Lung (tissue), 12 donors: ENCODE results near the gene NDUFB6. TPM values are rescaled to one million over a fixed set of nuclear protein-coding genes. Genes with fewer than 3 reads are reported as not detected.

ENCODE experiments used
- ATAC-seq: fragments of 200-7000 bp; cut with Tn5 transposase; one replicate; pipeline ENCODE4 v1.9.1; 2020; ENCODE audit warnings: moderate number of reproducible peaks; ENCODE audit not compliant: insufficient read depth, low FRiP score
- DNase-seq, 3 donors: peaks; one replicate each; pipeline ENCODE4 v3.0.0-alpha.2; 2013 to 2017
- H3K27ac ChIP-seq, 2 donors: one replicate each; pipeline ENCODE4 v1.5.1; 2013; ENCODE audit warnings: mild to moderate bottlenecking in 2 of 2, moderate library complexity in 2 of 2, control low read depth in 1 of 2, inconsistent platforms in 1 of 2, low read depth in 1 of 2, low read length in 1 of 2
- H3K27me3 ChIP-seq, 3 donors: one replicate each; pipeline ENCODE4 v1.5.1; 2013; ENCODE audit warnings: low read length in 2 of 3; ENCODE audit not compliant: control insufficient read depth in 3 of 3, insufficient read depth in 3 of 3
- H3K36me3 ChIP-seq, 4 donors: one replicate each; pipeline ENCODE4 v1.5.1; 2013; ENCODE audit warnings: low read length in 4 of 4, mild to moderate bottlenecking in 1 of 4, moderate library complexity in 1 of 4; ENCODE audit not compliant: control insufficient read depth in 4 of 4, insufficient read depth in 4 of 4
- H3K4me1 ChIP-seq, 5 donors: one replicate each; pipeline ENCODE4 v1.5.1; 2013; ENCODE audit warnings: low read length in 5 of 5, mild to moderate bottlenecking in 2 of 5, moderate library complexity in 1 of 5; ENCODE audit not compliant: control insufficient read depth in 5 of 5, insufficient read depth in 5 of 5
- H3K4me3 ChIP-seq: one replicate; pipeline ENCODE4 v1.5.1; 2013; ENCODE audit warnings: mild to moderate bottlenecking, control low read depth, moderate library complexity
- H3K9ac ChIP-seq, 2 donors: one replicate each; pipeline ENCODE4 v1.5.1; 2013; ENCODE audit warnings: low read length in 2 of 2, control low read depth in 1 of 2; ENCODE audit not compliant: insufficient read depth in 1 of 2
- H3K9me3 ChIP-seq, 4 donors: one replicate each; pipeline ENCODE4 v1.5.1; 2013; ENCODE audit warnings: low read length in 3 of 4, mild to moderate bottlenecking in 1 of 4, moderate library complexity in 1 of 4; ENCODE audit not compliant: control insufficient read depth in 4 of 4, insufficient read depth in 3 of 4
- WGBS, 2 donors: extraction: QIAGEN DNeasy Blood & Tissue Kit; methylation state at CpG; one replicate each; pipeline ENCODE4 v1.1.7; 2013; 5-methylcytosine and 5-hydroxymethylcytosine counted together
- polyA plus RNA-seq, 2 donors: library from polyadenylated mRNA; stranded (reverse); fragments of 200-250 nt; gene quantifications; one replicate each; pipeline ENCODE4 v1.2.1, GENCODE V29; 2013
- total RNA-seq, 2 donors: library from RNA; depleted of rRNA in 1 of 2; stranded (reverse); fragments of >200 nt in 1 of 2; gene quantifications; one replicate each; pipeline ENCODE4 v1.2.1, GENCODE V29; 2014 to 2021
- TF ChIP-seq, protein P1 (sequence below): IDR thresholded peaks from 2 replicates; pipeline ENCODE4 v1.5.1; 2012; ENCODE audit warnings: mild to moderate bottlenecking; ENCODE audit errors: control extremely low read depth, extremely low read depth
- donor health status: control.
- donor health status: control.
- donor health status: Bipolar disorder and iron deficiency.
- donor health status: healthy.
- donor health status: DM: yes; HTN: yes; CAD: no.

Gene NDUFB6
- total and polyA plus RNA-seq, 4 donors, result 34.4 to 48.6 (median 42.2) TPM

DNA sequence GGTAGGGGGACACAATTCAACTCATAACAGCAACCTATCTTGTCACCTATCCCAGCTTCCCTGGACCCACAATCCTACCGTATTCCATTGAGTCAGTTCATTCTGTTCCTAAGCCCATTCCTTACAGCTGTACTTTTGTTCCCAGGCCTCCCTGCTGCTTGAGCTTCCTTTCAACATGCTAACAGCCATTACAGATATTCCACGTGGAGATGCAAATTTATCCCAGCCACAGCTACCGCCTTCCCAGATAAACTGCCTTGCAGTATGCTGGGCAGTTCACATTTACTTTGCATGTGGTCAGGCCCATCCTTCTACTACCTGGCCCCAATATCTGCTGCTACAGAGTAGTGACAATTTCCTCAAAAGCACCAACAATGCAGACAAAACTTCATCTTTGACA is 70.0 kb downstream of the NDUFB6 start:
- Histone ChIP-seq H3K4me3 (no peak overlapping the region), H3K9ac (no peak overlapping the region), H3K4me1 (no peaks in the 10 kb centered on the region), H3K9me3 (no peaks in the 10 kb centered on the region), H3K36me3 (peaks cover 0 to 6% (median 2%) of the 10 kb centered on the region in 4 donors), H3K27me3 (no peaks in the 10 kb centered on the region), H3K27ac (no peak overlapping the region)
- WGBS, 2 donors, result 93 to 98% methylated on average over 3 of the region's 3 CpGs
- TF ChIP-seq, protein P1, sequence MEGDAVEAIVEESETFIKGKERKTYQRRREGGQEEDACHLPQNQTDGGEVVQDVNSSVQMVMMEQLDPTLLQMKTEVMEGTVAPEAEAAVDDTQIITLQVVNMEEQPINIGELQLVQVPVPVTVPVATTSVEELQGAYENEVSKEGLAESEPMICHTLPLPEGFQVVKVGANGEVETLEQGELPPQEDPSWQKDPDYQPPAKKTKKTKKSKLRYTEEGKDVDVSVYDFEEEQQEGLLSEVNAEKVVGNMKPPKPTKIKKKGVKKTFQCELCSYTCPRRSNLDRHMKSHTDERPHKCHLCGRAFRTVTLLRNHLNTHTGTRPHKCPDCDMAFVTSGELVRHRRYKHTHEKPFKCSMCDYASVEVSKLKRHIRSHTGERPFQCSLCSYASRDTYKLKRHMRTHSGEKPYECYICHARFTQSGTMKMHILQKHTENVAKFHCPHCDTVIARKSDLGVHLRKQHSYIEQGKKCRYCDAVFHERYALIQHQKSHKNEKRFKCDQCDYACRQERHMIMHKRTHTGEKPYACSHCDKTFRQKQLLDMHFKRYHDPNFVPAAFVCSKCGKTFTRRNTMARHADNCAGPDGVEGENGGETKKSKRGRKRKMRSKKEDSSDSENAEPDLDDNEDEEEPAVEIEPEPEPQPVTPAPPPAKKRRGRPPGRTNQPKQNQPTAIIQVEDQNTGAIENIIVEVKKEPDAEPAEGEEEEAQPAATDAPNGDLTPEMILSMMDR, result no peak
- DNase-seq, result no peak
- ATAC-seq, result no peak

Other genes starting within 250 kb of the NDUFB6 start
- 10 to 100 TPM; 24.7 to 47.1 TPM for gene ACO1, start 188.5 kb downstream of the NDUFB6 start, total RNA-seq
- 10 to 100 TPM; 12.5 to 19.0 TPM for gene ACO1, start 188.5 kb downstream of the NDUFB6 start, polyA plus RNA-seq
- gene RIGI, start 47.0 kb downstream of the NDUFB6 start, total RNA-seq, result 10 to 100 TPM in 1 of 2 donors, 1 to 10 TPM in 1; 8.5 to 17.9 TPM
- gene RIGI, start 47.0 kb downstream of the NDUFB6 start, polyA plus RNA-seq, result 1 to 10 TPM; 4.8 to 9.2 TPM
- gene SMIM27, start 20.8 kb downstream of the NDUFB6 start, total RNA-seq, result 10 to 100 TPM in 1 of 2 donors, 1 to 10 TPM in 1; 7.7 to 12.1 TPM
- 10 to 100 TPM in 1 of 2 donors, 1 to 10 TPM in 1; 5.3 to 13.5 TPM for gene SMIM27, start 20.8 kb downstream of the NDUFB6 start, polyA plus RNA-seq
- 10 to 100 TPM; 11.3 to 31.4 TPM for gene TOPORS, start 20.6 kb downstream of the NDUFB6 start, total RNA-seq
- 1 to 10 TPM; 6.3 to 7.1 TPM for gene TOPORS, start 20.6 kb downstream of the NDUFB6 start, polyA plus RNA-seq
- under 1 TPM in 1 of 2 donors, not detected in 1; 0.03 TPM for gene TAF1L, start 62.5 kb upstream of the NDUFB6 start, total RNA-seq
- gene TAF1L, start 62.5 kb upstream of the NDUFB6 start, polyA plus RNA-seq, result under 1 TPM in 1 of 2 donors, not detected in 1; 0.01 TPM
- under 1 TPM in 1 of 2 donors, not detected in 1; 0.06 TPM for gene TMEM215, start 210.4 kb upstream of the NDUFB6 start, total RNA-seq
- gene TMEM215, start 210.4 kb upstream of the NDUFB6 start, polyA plus RNA-seq, result not detected